Measurements from ENCODE around the gene USP36. TPM values are rescaled to one million over a fixed set of nuclear protein-coding genes. Genes with fewer than 3 reads are reported as not detected.

The USP36 gene
- total and polyA plus RNA-seq, 4 donors = 8.0 to 20.7 (median 10.5) TPM

GRCh38 chr17:78852709-78853121 is 12.1 kb upstream of the USP36 start:
- no peaks in the 10 kb centered on the region for H3K9me3 ChIP-seq (ENCODE audit: control insufficient read depth in 4 of 4, low read length in 3 of 4)
- no peak overlapping the region for H3K27ac ChIP-seq (ENCODE audit: low read depth in 1 of 2, low read length in 2 of 2)
- no peak overlapping the region for H3K9ac ChIP-seq (ENCODE audit: low read depth in 1 of 2, low read length in 2 of 2)
- no peaks in the 10 kb centered on the region for H3K4me1 ChIP-seq (ENCODE audit: control insufficient read depth in 4 of 4, insufficient read depth in 4 of 4, low read length in 3 of 4)
- H3K27me3 ChIP-seq (ENCODE audit: control insufficient read depth in 4 of 4, insufficient read depth in 4 of 4, low read length in 3 of 4) = no peaks in the 10 kb centered on the region
- no peak for DNase-seq (ENCODE audit: low spot score)
- H3K4me3 ChIP-seq (ENCODE audit: low read depth in 1 of 3, low read length in 3 of 3) = no peak overlapping the region
- peaks cover 0 to 2% (median 0%) of the 10 kb centered on the region in 4 donors for H3K36me3 ChIP-seq (ENCODE audit: control insufficient read depth in 4 of 4, insufficient read depth in 3 of 4, low read depth in 1 of 4, low read length in 3 of 4)
- TF ChIP-seq HNF4A (conservative IDR thresholded peaks at IDR 0.05) (no peak), RAD21 (IDR thresholded peaks at IDR 0.05) (peak; percentile 30 to 49)
- 71% methylated on average over 16 of the region's 16 CpGs for WGBS

GRCh38 chr17:78849026-78849425 is 8.4 kb upstream of the USP36 start:
- no peak overlapping the region for H3K27ac ChIP-seq (ENCODE audit: low read depth in 1 of 2, low read length in 2 of 2)
- WGBS = 93% methylated on average over 5 of the region's 5 CpGs
- TF ChIP-seq RAD21 (IDR thresholded peaks at IDR 0.05) (no peak), YY1 (IDR thresholded peaks at IDR 0.05) (no peak), GABPA (IDR thresholded peaks at IDR 0.05 in 1 of 2, conservative IDR thresholded peaks at IDR 0.05 in 1 of 2) (no peak), HNF4G (IDR thresholded peaks at IDR 0.05) (no peak), JUND (IDR thresholded peaks at IDR 0.05) (no peak), ZBTB33 (IDR thresholded peaks at IDR 0.05) (no peak), SP1 (IDR thresholded peaks at IDR 0.05) (no peak)
- DNase-seq (ENCODE audit: low spot score) = no peak
- no peaks in the 10 kb centered on the region for H3K9me3 ChIP-seq (ENCODE audit: control insufficient read depth in 4 of 4, low read length in 3 of 4)
- no peaks in the 10 kb centered on the region for H3K27me3 ChIP-seq (ENCODE audit: control insufficient read depth in 4 of 4, insufficient read depth in 4 of 4, low read length in 3 of 4)
- no peak overlapping the region for H3K9ac ChIP-seq (ENCODE audit: low read depth in 1 of 2, low read length in 2 of 2)
- no peaks in the 10 kb centered on the region for H3K4me1 ChIP-seq (ENCODE audit: control insufficient read depth in 4 of 4, insufficient read depth in 4 of 4, low read length in 3 of 4)
- no peaks in the 10 kb centered on the region for H3K36me3 ChIP-seq (ENCODE audit: control insufficient read depth in 4 of 4, insufficient read depth in 3 of 4, low read depth in 1 of 4, low read length in 3 of 4)
- no peak overlapping the region for H3K4me3 ChIP-seq (ENCODE audit: low read depth in 1 of 3, low read length in 3 of 3)

- TF ChIP-seq ATF3 (IDR thresholded peaks at IDR 0.05) = no peak
- no peak for TF ChIP-seq RXRA (IDR thresholded peaks at IDR 0.05)
- no peak for TF ChIP-seq CTCF (IDR thresholded peaks at IDR 0.05; ENCODE audit: low read depth, low read length, missing input control)
- TF ChIP-seq GABPA (IDR thresholded peaks at IDR 0.05 in 1 of 2, conservative IDR thresholded peaks at IDR 0.05 in 1 of 2) = no peak
- TF ChIP-seq NR2F2 (IDR thresholded peaks at IDR 0.05) = no peak
- TF ChIP-seq SP1 (IDR thresholded peaks at IDR 0.05) = no peak
- TF ChIP-seq REST (IDR thresholded peaks at IDR 0.05) = no peak
- no peak for TF ChIP-seq RAD21 (IDR thresholded peaks at IDR 0.05)
- DNase-seq (ENCODE audit: low spot score) = no peak
- Histone ChIP-seq H3K27me3 (ENCODE audit: control insufficient read depth in 4 of 4, insufficient read depth in 4 of 4, low read length in 3 of 4) (no peaks in the 10 kb centered on the region), H3K9me3 (ENCODE audit: control insufficient read depth in 4 of 4, low read length in 3 of 4) (no peaks in the 10 kb centered on the region), H3K36me3 (ENCODE audit: control insufficient read depth in 4 of 4, insufficient read depth in 3 of 4, low read depth in 1 of 4, low read length in 3 of 4) (no peaks in the 10 kb centered on the region), H3K27ac (ENCODE audit: low read depth in 1 of 2, low read length in 2 of 2) (no peak overlapping the region), H3K4me3 (ENCODE audit: low read depth in 1 of 3, low read length in 3 of 3) (no peak overlapping the region), H3K9ac (ENCODE audit: low read depth in 1 of 2, low read length in 2 of 2) (no peak overlapping the region), H3K4me1 (ENCODE audit: control insufficient read depth in 4 of 4, insufficient read depth in 4 of 4, low read length in 3 of 4) (no peaks in the 10 kb centered on the region)
- WGBS = 97% methylated on average over 3 of the region's 3 CpGs
Measured at GRCh38 chr17:78847052-78847451, 6.4 kb upstream of the USP36 start.
